Measurements from ENCODE around the gene CFAP20.

The CFAP20 gene

GRCh38 chr16:58124601-58124915, 4.6 kb downstream of the CFAP20 start:
- DNase-seq (ENCODE audit: low read depth in 2 of 2) = no peak

GRCh38 chr16:58123896-58124600, 5.1 kb downstream of the CFAP20 start:
- DNase-seq (ENCODE audit: low read depth in 2 of 2) = no peak

- no peak for DNase-seq (ENCODE audit: low read depth in 2 of 2)
These were observed 8.0 kb downstream of the CFAP20 start for GRCh38 chr16:58121132-58121531.

GRCh38 chr16:58120234-58120633, 8.9 kb downstream of the CFAP20 start:
- DNase-seq (ENCODE audit: low read depth in 2 of 2) = no peak

GRCh38 chr16:58119509-58119845, 9.7 kb downstream of the CFAP20 start:
- DNase-seq (ENCODE audit: low read depth in 2 of 2) = no peak

GRCh38 chr16:58118801-58119508, 10.2 kb downstream of the CFAP20 start:
- no peak for DNase-seq (ENCODE audit: low read depth in 2 of 2)

- no peak for DNase-seq (ENCODE audit: low read depth in 2 of 2)
These were observed 12.7 kb downstream of the CFAP20 start for GRCh38 chr16:58116529-58116928.

GRCh38 chr16:58116081-58116480, 13.1 kb downstream of the CFAP20 start:
- no peak for DNase-seq (ENCODE audit: low read depth in 2 of 2)

GRCh38 chr16:58114827-58115825, 14.1 kb downstream of the CFAP20 start:
- DNase-seq (ENCODE audit: low read depth in 2 of 2) = no peak

- DNase-seq (ENCODE audit: low read depth in 2 of 2) = no peak
These were observed 17.9 kb downstream of the CFAP20 start for GRCh38 chr16:58111302-58111627.

GRCh38 chr16:58110571-58111301, 18.4 kb downstream of the CFAP20 start:
- no peak for DNase-seq (ENCODE audit: low read depth in 2 of 2)

- DNase-seq (ENCODE audit: low read depth in 2 of 2) = no peak
These were observed 19.3 kb downstream of the CFAP20 start for GRCh38 chr16:58109881-58110280.

GRCh38 chr16:58109330-58109729, 19.9 kb downstream of the CFAP20 start:
- DNase-seq (ENCODE audit: low read depth in 2 of 2) = no peak

GRCh38 chr16:58107709-58108108, 21.5 kb downstream of the CFAP20 start:
- no peak for DNase-seq (ENCODE audit: low read depth in 2 of 2)

GRCh38 chr16:58107228-58107627, 22.0 kb downstream of the CFAP20 start:
- no peak for DNase-seq (ENCODE audit: low read depth in 2 of 2)

GRCh38 chr16:58105631-58106030, 23.6 kb downstream of the CFAP20 start:
- DNase-seq (ENCODE audit: low read depth in 2 of 2) = no peak

- DNase-seq (ENCODE audit: low read depth in 2 of 2) = no peak
These were observed 26.4 kb downstream of the CFAP20 start for GRCh38 chr16:58102665-58103392.

- no peak for DNase-seq (ENCODE audit: low read depth in 2 of 2)
These were observed 29.3 kb downstream of the CFAP20 start for GRCh38 chr16:58099956-58100300.

- DNase-seq (ENCODE audit: low read depth in 2 of 2) = no peak
These were observed 29.9 kb downstream of the CFAP20 start for GRCh38 chr16:58099097-58099955.
